Kidney glomerular epithelial cell (primary cell): ENCODE results near the gene LRIG3.

Experiments used
- DNase-seq: peaks from one replicate; lab custom pipeline; 2025; lab: John Stamatoyannopoulos, UW

The LRIG3 gene

DNA sequence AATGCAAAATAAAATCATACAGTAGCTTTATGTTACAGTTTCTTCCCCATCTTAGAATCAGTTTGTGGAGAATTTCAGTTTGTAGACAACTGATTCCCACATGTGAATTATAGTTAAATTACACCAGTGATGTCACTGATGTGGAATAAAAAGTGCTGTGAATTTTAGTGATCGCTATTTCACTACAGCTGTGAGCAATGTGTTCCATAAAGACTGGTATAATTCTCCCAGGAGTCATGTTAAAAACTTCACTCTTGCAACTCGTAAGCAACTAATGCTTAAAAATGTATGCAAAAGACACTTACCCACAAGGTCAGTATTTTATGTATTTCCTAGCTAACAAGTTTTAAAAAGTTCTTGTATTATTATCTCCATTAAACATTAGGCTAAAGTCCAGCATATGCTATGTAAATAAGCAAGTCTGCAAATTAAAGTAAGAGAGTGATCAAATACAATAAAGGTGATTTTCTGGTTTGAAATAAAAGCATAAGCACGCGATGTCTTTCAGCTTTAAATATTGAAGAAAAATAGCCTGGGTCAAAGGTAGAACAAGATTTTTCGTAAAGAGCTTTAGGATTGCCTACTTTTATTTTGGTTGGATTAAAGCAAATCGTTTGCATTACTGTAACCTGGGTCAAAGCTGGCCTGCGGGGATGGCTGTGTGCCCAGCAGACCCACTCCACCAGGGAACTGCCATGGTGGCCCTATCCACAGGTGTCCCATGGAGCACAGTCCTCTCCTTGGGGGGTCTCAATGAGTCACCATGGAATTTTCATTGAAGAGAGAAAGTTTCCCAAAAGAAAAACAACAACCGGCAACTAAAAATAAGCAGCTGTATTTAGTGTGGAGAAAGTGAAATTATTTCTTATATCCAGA is 12.7 kb upstream of the LRIG3 start:
- no peak for DNase-seq

DNA sequence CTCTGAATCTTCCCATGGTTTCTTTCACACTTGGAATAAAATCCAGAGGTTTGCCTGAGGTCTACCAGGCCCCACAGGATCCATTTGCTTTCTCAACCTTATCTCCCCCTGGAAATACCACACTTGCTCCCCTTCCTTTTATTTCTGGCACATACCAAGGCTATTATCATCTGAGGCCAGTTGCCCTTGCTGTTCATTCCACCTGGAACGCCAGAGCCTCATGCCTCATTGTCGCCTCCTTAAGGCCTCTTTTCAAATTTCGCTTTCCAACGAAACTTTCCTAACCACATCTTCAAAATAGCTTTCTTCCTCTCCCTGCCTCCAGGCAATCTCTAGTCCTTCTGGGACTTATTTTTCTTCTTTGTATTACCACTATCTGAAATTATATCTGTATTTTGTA is 11.2 kb upstream of the LRIG3 start:
- no peak for DNase-seq

DNA sequence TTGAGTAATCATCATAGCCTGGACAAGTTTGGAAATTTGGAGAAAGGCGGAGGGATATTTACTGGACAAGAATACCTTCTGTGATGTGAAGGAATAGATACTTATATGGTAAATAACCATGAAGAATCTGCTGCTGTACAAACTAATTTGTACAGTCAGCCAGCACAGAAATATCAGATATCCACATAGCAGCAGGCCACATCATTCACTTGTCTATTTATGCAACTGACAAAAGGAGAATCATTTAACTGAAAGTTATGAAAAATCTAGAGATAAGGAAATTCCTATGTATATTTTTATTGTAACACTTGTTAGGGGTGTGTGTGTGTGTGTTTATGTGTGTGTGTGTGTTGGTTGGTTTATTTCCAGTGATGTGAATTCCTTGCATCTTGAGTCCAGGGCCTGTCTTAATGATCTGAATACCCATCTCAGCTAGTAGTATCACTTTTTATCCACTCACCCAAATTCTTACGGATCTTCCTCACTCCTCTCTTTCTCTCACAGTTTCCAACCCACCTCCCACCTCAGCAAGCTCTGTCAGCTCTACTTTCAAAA is 10.5 kb upstream of the LRIG3 start:
- DNase-seq: no peak

DNA sequence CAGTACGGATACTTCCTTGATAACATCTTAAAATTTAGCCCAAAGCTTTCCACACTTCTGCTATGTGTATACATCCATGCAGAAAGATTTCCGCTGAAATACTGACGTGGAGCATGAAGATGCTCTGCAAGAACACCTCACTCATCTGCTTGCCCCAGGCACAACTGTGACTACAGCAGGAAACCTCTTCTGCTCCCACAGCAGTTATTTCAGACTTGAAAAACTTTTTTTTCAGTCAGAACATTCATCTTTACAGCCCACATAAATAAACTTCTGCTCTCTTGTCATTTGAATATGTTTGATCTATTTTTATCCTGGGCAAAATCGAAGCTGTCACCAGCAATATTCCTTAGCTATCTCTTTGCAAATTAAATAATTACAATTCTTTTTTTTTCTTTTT is 6.8 kb upstream of the LRIG3 start:
- no peak for DNase-seq

DNA sequence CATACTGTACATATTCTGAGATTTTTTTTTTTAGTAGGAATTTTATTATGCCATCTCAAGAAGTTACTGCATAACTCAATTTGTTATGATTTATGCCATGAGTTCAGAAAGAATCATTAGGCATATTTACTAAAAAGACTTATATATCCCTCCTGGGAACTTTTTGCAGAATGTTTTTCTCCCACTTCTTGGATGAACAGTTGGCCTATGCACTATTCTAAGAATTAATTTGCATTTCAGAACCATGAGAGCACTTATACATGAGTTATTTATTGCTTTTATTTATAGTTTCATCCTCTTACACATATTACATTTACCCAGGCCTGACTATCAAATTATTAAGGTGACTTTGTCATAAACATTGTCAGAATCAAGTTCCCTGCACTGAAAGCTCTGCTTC is 6.3 kb upstream of the LRIG3 start:
- no peak for DNase-seq

DNA sequence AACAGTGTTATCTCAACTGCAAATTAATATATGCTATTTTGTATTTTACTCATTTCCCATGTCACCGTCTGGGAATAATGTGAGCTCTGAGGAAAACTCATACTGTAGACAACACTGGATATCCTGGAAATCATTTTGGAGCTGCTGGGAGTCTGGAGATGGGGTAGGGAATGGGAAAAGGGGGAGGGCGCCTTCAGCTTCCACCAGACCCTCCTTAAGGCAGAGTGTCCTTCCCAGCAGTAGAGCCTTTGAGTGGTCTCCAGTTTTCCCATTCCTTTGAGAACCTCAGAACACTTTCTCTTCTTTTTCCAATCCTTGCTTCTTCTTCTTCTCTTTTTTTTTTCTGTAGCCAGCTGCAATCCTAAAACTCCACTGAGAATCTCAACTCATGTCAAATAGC is 5.4 kb upstream of the LRIG3 start:
- DNase-seq: no peak

DNA sequence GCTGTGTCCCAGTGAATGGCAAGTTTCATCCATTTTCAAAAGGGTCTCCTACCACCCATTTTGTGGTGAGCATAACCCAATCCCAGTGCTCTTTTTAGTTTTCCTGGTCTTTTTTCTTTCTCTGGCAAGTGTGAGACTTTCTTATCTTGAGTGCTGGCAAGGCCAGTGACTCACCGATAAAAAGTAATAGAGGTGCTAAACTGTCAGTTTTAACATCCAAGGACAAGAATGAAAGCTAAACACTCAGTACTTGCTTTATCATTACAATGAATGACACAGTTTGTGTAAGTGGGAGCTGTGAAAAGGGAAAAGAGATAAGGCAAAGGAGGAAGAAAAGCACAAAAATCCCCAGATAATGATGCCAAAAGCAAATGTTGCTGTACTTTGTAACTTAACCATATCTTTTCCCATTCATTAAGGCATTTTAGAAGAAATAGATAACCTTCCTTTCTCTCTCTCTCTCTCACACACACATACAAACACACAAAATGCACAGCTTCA is 4.9 kb upstream of the LRIG3 start:
- DNase-seq: no peak

DNA sequence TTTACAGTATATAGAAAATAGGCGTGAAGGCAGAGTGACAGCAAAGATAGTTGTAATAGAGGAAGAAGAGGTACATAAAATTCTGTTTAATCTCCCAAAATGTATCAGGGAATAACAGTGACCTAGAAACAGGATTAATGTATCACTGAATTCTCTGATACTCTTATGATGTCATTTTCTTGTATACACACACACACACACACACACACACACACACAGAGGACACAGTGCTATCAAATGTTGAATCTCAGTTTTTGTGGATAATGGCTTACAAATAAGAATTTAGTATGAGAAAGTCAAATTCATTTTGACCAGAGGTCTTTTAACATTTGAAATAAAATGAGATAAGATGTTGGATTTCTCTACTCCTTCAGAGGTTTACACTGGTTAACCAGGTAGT is 4.3 kb upstream of the LRIG3 start:
- DNase-seq: no peak

DNA sequence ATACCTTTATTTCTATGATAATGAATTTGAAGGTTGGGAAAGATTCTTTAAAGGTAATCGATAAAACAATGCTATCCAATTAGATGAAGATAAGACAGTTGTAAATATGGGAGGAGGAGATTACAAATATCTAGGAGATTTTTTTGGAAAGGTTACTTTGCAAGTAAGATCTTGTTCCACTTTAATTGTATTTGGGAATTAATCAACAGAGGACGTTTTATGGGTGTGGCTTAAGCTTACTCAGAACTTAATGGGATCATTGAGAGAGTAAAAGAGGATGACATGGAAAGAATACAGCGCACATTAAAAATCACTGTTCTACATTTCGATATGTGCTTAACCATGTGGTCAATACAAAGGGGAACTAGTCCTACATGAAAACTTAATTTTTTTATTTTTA is 3.5 kb upstream of the LRIG3 start:
- no peak for DNase-seq

DNA sequence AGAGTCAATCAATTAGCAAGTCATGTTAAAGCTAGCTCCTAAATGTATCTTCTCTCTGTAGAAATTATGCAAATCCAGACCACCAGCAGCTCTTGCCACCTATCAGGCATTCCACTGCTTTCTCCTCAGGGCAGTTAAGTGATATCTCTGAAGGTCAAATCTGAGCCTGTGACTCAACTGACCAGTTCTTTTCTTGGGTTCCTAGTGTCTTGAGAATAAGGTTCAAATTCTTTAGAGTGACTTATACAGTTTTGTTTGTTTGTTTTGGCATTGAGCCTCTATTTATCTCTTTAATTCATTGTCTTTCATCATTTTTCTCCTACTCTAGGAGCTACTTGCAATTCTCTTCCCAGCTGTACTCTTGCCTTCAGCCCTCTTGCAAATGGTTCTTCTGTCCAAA is 2.5 kb upstream of the LRIG3 start:
- DNase-seq: peak; percentile 24

DNA sequence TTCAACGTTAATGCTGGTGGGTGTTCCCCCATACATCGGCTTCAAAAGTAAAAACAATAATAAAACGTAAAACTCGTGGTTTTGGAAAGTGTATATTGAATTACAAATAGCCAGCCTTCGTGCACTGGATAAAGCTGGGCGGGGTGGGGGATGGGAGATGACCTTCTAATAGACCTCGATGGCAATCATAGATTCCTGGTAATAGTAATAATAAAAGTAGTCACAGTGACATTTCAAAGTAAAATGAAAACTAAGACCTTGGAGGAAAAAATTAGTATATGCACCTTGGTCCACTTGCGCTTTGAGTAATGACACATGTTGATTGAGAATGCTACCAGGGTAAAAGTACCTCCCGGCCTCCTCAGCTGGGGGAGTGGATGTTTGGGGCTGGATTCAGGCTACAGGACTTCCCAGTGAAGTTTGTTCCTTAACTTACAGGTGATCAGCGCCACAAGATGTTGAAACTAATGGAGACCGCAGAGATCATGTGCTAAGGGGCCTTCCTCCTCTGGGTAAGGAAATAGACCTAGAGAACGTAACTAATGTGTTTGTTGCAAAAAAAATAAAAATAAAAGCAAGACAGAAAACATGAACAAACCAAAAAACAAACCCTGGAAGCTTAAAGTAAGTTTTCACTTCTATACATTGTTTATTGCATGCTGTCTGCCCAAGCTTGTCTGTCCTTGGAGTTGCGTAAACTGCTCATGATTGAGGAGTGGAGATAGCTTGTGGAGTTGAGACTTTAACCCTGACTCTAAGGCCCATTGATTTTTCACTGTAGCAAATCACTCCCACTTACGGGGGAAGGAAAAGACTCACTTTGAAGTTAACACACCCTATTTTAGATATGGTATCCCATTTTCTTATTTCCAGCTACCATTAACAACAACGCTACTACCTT is 907 bp upstream of the LRIG3 start:
- no peak for DNase-seq

DNA sequence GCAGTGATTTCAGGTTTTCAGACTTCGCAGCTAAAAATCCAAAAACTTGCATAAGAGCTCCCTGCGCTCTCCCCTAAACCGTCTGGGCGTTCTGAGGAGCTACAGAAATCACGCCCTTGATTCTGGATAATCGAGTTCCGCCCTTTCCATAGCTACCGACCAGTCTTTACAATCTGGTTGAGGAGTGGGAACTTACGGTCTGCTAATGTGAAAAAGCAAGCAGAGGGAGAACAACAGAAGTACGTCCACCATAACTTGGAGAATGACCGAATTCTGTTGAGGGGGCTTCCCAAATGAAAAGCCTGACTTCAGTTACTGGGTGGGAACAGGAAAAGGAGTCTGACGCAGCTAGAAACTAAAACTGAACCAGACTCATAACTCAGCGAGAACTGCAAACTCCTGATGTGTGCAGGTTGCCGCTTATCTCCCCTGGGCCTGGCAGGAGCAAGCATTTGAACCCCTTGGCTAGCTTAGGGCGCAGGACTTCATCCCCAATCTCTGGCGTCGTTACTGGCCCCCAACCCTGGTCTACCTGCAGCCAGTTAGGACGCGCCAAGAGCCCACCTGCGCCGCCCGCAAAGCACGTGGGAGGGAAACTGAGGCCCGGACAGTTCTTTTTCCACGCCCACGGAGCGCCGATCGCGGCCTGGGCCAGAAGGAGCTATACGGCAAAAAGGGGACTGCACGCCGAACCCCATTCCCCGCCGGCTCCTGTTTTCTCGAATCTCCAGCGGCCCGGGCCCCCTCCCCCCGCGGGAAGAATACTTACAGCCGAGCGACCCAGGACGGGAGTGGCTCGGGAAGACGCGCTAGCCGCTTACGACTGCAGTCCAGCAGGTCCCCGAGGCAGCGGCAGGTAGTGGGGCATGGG is 838 bp downstream of the LRIG3 start:
- DNase-seq: peak; percentile 80

DNA sequence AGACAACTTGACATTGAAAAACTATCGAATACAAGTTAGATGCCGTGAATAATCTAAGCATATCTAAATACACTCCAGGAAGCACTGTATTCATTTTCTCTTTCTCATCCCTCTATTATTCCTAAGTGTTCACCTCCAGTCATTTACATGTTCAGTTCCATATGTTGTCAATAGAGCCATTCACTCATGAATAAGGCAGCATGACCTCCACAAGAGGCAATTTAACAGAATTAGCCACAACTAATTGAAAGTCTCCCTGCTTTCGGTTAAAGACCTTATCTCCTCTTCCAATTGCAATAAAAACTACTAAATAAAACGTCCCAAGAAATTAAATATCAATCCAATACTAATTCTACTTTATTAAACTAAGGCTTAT is 1.8 kb downstream of the LRIG3 start:
- peak; percentile 45 for DNase-seq

DNA sequence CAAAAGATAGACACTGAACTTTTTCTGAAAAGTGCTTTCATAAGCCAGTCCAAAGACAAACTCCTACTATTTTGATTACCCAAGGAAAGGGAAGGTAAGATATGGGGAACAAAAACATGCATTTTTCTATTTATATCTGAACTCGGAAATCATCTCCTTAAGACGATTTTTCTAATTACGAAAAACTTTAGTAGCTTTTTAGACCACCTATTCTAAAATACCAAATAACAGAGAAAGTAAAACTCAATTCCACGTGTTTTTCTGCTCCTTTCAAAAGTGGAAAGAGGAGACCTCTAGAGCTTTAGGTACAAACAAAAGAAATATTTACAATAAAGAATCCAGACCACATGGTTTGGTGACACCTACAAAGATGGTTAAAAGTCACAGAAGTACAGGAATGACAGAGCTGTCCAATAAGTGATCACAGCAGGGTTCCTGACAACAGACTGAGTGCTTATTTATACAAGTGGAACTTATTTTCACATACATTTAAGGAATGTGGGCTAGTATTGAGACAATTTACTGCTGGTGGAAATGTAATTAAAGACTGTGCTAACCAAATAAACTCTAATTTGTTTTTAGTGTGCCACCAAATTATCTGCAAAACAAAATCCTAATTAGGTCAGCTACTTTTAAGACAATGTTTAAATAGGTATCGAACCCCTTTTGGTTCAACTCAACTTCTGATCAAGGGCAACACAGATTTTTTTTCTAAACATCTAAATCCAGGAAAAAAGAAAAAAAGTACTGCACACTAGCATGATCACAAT is 2.4 kb downstream of the LRIG3 start:
- DNase-seq: peak; percentile 57

DNA sequence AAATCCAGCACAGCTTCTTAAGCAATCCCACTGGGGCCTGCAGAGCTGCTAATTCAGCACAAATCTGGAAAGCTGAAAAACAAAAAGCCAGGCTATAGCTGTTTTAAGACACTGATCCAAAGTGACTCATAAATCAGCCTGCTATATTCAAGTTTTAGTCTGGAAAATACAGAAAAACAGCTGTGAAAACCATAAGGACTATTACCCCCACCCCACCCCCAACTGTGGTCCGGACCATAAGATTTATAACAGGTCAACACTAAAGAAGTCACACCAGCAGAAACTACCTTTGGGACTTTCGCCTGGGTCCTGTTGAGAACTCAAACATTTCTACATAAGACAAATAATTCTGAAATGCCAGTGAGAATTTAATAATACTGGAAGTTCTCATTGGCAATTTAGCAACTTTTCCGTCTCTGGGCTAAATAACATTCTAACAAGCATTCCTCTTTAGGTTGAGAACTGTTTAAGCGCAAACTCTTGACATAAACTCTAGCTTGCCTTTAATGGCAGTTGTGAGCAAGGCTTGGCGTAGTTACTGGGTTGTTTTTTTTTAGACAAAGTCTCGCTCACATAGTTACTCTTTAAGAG is 3.3 kb downstream of the LRIG3 start:
- peak; percentile 68 for DNase-seq

DNA sequence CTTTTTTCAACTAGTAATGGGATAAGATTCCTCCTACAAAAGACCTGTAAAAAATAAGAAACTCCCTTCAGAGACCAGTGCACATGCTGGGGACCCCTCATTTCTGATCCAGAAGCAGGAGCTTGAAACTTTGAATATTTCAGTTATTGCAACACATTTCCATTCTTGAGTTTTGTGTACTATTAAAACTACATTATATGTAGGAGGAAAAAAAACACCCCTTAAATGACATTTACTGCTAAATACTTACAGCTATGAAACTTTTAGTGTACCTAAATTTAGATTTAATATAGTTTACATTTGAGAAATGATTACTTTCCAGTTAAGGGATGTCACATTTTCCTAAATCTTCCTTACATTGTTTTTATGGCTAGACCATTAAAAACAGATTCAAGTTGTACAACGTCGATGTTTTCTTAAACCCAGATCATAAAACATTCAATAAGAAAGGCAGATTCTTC is 4.1 kb downstream of the LRIG3 start:
- no peak for DNase-seq

DNA sequence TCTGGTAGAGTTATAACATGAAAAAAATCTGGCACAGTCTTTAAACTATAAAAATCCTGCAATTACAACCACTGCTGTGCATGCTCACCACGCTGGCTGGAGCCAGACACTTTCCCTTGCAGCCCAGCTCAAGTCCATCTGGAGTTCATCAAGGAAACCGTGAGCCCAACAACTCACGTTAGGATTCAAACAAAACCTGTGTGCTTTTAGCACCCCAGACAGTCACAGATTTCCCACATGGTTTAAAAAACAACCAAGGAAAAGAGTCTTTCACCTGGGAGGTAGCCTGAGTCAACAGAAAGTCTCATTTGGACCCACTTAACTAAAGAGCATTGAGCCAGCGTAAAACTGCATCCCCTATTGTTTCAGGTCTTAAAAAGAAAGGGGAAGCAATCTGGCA is 4.7 kb downstream of the LRIG3 start:
- peak; percentile 80 for DNase-seq

DNA sequence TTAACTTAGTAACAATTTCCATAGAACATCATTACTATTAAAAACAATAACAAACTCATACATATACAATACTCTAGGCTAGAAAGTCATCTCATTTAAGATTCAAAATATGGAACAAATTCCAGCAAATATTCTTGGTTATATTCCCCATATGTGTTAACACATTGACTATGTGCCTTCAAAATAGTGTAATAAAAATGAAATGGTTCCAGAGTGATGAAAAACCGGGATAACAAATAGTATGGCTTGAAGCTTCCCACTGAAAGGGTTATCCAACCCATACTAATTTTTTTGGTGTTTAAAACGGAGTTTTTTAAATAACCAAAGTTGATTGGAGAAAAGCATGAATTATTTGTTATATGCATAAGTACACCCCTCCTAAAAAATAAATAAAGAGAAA is 5.3 kb downstream of the LRIG3 start:
- DNase-seq: no peak

DNA sequence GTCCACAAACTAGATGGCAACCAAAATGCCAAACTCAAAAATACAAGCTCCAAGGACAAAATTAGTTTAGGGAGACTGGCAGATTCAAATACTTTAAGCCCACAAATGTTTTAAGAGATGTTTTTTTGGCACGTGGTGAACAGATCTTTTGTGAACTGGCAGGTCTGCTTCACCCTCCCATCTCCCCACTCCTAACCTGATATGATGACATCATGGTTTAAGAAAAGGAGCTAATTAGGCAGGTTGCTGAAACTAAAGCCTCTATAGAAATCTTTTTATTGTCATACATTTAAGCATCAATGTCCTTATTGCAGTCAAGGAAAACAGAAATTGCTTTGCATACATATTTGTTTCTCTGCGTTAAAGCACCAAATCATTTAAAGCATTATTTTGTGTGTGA is 5.8 kb downstream of the LRIG3 start:
- DNase-seq: no peak

DNA sequence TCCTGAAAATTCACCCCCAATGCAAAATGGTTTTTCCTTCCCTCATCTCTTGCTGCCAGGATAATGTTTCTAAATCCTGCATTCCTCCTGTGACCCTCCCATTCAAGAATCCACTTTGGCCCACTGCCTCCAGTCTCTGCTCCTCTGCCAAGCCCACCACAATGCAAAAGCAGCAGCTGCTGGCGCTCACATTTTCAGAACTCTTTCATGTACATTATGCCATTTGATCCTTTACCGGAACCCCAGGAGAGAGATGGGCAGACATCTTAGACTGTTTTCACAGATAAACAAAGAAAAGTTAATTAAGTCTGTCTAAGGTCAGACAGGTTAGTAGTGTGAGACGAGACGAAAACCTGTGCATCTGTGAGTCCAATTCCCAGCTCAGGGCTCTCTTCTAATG is 12.9 kb downstream of the LRIG3 start:
- no peak for DNase-seq
